Stimulated activated CD4-positive, alpha-beta T cell treated with anti-CD3 and anti-CD28 coated beads, Interleukin-1b, Interleukin-23, amount 100 ng/mL, for 1 hour (primary cell): ENCODE data around the gene TMEM184A.
"Not testable (repeated sequence)": the region's sequence is repeated elsewhere in the genome, so short reads cannot be mapped to it uniquely, and the experiment has no call there.

ENCODE experiments used
- DNase-seq, 2 donors: peaks; one replicate each; pipeline ENCODE4 v3.0.0-alpha.2; 2020; ENCODE audit warnings: low read depth in 2 of 2

The TMEM184A gene

DNA sequence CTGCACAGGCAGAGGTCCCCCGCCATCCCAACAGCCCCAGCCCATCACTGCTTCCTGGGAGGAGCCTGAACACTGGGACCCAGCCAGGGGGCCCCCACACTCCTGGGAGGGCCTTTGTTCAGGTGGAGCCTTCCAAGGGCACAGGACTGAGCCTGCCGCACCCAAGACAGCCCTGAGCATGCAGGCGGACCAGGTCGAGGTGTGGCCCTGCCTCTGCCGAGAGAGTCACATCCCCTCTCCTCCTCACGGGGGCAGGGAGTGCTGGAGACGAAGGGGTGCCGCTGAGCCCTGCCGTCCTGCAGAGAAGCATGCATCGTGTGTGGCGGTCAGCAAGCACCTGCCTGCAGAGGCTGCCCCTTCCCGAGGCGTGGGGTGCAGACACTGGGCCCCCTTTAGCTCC is 32.8 kb downstream of the TMEM184A start:
- DNase-seq = no peak

DNA sequence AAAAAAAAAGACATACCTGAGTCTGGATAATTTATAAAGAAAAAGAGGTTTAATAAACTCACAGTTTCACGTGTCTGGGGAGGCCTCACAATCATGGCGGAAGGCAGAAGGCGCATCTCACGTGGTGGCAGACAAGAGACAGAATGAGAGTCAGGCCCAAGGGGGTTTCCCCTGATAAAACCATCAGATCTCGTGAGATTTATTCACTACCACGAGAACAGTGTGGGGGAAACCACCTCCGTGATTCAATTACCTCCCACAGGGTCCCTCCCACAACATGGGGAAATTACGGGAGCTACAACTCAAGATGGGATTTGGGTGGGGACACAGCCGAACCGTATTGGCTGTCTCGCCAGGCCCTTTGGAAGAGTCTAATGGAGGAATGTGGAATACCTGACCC is 34.5 kb downstream of the TMEM184A start:
- DNase-seq = no peak

GRCh38 chr7:1520539-1521234 is 35.3 kb downstream of the TMEM184A start:
- DNase-seq = no peak

- DNase-seq = not testable (repeated sequence)
Measured at GRCh38 chr7:1519322-1519922, 36.6 kb downstream of the TMEM184A start.

DNA sequence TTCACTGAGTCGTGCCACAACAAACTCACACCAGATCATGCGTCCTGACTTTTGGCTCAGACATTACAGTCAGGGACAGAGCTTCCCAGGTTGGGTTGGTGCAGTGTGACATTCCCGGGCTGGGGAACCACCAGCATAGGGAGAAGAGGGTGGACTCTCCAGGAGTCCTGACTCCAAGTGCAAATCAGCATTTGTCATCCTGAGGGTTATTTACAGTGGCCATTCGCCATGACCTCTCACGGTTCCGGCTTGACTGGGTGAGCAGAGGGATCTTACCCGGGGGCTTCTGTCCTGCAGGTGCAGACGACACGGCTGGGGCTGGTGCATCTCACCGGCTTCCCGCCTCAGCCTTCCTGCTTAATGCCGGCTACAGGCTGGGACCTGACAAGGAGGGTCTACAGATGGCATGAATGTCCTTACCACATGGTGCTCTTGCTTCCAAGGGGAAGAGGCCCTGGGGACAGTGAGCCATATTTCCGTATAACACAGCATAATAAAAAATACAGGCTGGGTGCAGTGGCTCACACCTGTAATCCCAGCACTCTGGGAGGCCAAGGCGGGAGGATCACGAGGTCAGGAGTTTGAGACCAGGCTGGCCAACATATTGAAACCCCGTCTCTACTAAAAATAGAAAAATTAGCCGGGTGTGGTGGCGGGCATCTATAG is 39.3 kb downstream of the TMEM184A start:
- DNase-seq = no peak

DNA sequence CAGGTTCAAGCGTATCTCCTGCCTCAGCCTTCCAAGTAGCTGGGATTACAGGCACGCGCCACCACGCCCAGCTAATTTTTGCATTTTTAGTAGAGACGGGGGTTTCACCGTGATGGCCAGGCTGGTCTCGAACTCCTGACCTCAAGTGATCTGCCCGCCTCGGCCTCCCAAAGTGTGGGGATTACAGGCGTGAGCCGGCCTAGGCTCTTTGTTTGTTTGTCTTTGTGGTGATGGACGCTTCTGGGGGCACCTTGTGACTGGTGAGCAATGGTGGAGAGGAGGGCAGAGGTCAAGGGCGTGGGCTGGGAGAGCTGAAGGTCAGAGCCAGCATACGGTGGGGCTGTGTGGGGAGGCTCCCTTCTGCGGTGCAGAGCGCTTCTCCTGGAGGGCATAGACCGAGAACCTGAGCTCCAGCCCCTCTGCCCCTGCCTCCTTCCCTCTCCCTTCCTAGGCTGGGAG is 40.5 kb downstream of the TMEM184A start:
- DNase-seq = not testable (repeated sequence)

- no peak for DNase-seq
Measured at GRCh38 chr7:1514995-1515401, 41.0 kb downstream of the TMEM184A start.

DNA sequence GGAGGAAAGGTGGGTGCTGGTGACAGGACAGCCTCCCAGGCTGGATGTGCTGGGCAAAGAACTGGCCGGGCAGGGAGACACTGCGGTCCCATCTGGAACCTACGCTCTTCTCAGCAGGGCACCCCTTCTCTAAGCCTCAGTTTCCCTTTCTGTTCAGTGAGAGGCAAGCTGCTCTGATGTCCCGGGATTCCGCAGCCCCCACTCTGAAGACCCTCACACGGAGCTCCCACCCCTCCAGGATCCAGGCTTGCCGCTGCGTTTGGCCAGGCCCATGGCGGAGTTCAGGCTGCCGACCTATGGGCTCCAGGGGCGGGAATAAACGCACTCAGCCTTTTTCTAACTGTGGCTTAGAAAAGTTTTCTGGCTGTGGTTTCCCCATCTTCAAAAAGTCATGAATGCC is 41.6 kb downstream of the TMEM184A start:
- DNase-seq = no peak

- no peak for DNase-seq
Measured at GRCh38 chr7:1513657-1514095, 42.3 kb downstream of the TMEM184A start.

- no peak for DNase-seq
Measured at GRCh38 chr7:1512781-1513656, 43.0 kb downstream of the TMEM184A start.

DNA sequence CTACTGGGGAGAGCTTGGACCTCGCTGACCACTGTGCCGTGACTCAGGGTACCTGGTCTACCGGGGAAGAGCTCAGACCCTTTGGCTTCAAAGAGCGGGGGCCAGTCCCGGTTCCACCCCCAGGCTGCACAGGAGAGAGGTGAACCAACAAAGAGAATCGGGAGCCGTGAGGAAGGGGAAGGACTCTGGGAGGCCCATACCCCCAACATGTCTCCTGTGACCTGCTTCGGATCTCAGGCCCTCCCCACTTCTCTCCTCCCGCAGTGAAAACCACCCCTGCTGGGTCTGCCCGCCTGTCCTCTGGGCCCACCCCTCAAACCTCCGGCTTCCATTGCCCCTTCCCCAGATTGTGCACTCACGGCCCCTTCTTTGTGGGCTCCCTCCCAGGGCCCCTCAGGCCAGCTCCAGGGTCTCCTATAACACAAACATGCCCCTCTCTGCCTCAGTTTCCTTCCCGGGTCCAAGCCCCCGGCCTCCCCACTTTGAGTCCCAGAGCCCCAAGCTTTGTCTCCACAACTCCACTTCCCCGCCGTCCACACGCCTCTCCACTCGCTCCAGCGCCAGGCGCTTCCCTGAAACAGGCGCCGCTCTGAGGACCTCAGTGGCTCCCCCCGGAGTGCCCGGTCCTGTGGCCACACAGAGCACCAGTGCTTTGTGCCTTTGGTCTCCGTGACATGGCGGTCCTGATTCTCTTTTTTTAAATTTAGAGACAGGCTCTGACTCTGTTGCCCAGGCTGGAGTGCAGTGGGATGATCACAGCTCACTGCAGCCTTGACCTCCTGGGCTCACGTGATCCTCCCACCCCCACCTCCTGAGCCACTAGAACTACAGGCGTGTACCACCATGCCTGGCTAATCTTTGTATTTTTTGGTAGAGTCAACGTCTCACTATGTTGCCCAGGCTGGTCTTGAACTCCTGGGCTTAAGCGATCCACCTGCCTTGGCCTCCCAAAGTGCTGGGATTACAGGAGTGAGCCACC is 44.3 kb downstream of the TMEM184A start:
- no peak for DNase-seq

- DNase-seq = no peak
Measured at GRCh38 chr7:1510780-1511154, 45.2 kb downstream of the TMEM184A start.

DNA sequence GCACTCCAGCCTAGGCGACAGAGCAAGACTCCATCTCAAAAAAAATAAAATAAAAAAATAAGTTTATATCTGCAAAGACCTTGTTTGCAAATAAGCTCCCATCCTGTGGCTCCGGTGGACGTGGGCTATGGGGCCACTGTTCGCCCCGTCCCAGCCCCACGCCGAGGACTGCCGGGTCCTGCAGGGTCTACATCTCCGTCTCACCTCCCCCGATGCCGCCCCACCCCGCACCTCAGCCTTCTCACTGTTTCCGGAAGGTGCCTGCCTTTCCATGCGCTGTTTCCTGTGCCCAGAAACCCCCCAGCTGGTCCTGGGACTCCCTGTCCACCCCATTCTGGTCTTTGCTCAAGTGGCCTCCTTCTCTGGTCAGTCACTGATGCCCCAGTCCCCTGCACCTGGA is 46.8 kb downstream of the TMEM184A start:
- no peak for DNase-seq

GRCh38 chr7:1508277-1508758 is 47.7 kb downstream of the TMEM184A start:
- DNase-seq = no peak

GRCh38 chr7:1505731-1506550 is 50.1 kb downstream of the TMEM184A start:
- no peak for DNase-seq

GRCh38 chr7:1503816-1504775 is 51.9 kb downstream of the TMEM184A start, which contains the start of gene INTS1:
Gene INTS1, minus strand, starts transcription at chr7:1504389. Its CDS starts 429 bp downstream, at chr7:1503960.
- DNase-seq = peak; percentile 73 to 75

- DNase-seq = no peak
Measured at GRCh38 chr7:1503390-1503789, 52.6 kb downstream of the TMEM184A start.

DNA sequence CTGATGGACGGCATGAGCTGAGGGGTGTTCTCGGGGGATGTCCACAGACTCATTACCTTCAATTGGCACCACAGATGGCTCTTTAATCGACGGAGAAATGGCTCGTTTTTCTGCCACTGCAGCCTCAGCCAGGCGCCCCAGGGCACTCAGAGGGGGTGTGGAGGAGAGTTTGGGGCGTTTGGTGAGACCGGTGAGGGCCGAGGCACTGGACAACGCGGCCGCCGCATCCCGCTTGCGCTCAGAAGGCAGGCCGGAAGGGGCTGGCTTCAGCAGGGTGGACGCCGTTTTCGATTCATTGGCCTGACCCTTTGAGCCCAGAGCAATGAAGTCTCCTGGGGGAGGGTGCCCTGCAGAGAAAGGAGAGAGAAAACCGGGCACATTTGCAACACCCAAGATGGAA is 53.2 kb downstream of the TMEM184A start:
- DNase-seq = no peak
